HG02970 (cell line): ENCODE results near the gene CACNA2D4.

ENCODE experiments used
- ATAC-seq: cut with Tn5 transposase; IDR thresholded peaks from one replicate; pipeline ENCODE4 v1.9.1; 2021; ENCODE audit warnings: mild to moderate bottlenecking, moderate library complexity, moderate number of reproducible peaks; ENCODE audit not compliant: unreplicated experiment, low FRiP score

Gene CACNA2D4

DNA sequence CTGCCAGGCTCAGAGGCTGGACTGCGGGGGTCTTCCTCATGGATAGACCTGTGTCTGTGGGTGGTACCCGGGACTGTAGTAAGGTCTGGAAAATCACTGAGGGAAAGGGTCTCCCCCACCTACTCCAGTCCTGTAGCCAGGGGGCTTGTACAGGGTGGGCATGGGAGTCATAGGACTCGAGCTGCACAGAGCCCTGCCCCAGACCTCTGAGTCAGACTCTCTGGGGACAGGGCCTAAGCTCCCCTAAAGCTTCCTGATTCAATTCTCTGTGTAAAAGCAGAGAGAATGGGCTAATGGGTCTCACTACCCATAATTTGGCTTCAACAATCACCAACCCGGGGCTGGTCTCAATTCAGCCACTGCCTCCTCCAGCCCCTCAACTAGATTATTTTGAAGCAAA is 71.0 kb downstream of the CACNA2D4 start:
- ATAC-seq, result no peak

DNA sequence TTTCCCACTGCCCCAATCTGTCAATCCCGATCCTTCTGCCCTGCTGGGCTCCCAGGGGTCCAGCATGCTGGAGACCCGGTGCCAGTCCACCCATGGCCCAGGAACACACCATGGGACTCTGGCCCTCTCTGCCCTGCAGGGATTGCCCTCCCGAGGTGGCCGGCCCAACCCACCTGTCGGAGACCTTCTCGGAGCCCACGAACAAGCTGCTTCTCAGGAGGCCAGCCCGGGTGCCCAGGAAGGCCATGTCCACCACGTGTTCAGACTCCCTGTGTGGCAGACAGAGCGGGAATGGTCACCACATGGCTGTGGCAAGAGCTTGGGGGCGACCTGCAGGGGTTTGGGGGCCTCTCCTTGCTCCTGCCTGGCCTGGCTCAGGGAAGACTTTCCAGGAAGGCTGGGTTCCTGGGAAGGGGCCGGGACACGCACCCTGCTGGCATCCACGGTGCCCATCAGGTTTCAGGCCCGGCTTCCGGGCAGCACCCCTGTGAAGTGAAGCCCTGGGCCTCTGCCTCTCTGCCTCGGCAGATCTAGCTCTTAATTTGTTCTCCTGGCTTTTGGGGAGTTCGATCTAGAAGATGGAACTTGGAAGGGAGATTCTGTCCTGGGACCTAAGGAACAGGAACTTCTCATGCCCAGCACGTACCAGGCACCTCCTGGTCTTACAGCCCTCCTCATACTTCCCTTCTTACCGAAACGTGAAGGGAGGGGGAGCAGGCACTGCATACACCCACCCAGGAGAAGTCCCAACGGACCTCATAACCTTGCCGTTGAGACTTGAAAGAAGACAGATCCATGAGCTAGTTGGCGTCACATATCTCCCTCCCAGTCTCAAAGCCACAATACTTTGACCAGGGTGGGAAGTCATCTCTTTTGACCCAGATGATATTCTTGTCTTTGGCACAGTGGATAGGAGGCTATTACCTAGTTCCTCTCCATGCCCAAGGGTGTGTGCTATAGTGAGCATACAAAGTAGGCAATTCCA is 71.7 kb downstream of the CACNA2D4 start:
- no peak for ATAC-seq

- no peak for ATAC-seq
These were observed 72.6 kb downstream of the CACNA2D4 start for GRCh38 chr12:1845886-1846285.

GRCh38 chr12:1845427-1845826 is 73.0 kb downstream of the CACNA2D4 start:
- no peak for ATAC-seq

- ATAC-seq, result no peak
These were observed 73.6 kb downstream of the CACNA2D4 start for GRCh38 chr12:1844661-1845409.

- no peak for ATAC-seq
These were observed 74.2 kb downstream of the CACNA2D4 start for GRCh38 chr12:1844223-1844622.

GRCh38 chr12:1843641-1844005 is 74.8 kb downstream of the CACNA2D4 start:
- no peak for ATAC-seq

GRCh38 chr12:1842905-1843640 is 75.4 kb downstream of the CACNA2D4 start:
- ATAC-seq, result no peak

DNA sequence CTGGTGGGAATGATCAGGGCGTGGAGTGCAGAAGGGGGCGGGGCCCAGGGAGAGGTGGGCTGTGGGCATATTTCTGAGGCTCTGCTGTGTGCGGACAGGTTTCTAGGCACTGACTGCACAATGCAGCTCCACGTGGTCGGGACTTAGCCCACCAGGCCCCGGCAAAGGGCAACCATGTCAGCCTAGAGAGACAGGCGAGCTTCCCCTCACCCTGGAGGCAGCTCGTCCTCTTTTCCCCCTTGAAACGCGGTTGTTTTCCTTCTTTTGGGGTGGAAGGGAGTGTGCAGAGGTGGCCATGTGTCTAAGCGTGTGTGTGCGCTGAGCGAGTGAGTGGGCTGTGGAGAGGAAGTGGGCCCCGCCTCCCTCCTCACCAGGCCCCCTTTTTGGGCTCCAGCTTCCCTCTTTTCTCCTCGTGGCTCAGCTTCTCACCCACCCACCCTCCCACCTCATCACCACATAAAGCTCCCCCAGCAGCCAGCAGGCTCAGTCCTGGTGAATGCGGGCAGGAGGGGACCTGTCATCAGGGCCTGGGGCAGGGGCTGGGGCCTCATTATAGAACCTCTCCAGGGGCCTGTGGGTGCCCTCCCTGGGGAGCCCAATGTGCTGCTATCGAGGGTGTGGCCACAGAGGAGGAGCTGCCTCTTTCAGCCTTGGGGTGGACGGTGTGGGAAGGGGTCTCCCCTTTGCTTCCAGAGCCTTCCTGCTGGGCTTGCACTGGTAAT is 76.1 kb downstream of the CACNA2D4 start:
- no peak for ATAC-seq

DNA sequence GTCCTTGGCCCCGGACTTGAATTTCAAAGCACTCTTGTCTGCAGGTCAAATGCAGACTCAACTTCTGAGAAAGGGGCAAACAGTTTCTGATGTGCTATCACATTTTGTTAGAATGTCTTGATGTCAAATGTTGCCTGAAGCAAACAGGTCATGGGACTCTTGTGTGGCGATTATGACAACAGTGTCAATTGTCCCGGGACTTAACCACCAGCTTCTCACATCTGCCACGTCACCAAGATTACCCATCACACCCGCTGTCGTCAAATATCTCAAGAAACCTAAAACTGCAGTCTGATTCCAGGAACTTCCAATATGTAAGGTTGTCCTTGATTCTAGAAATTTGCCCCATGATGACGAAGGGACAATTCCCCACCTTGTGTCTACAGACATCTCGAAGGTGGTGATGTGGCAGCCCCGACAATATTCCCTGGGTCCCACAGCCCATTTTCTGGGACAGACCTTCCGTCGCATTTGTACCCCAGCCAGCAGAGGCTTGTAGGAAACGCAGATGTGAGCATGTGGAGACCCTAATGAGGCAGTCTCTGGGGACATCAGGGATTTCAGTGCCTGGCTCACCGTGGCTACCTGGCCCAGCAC is 76.8 kb downstream of the CACNA2D4 start:
- no peak for ATAC-seq

DNA sequence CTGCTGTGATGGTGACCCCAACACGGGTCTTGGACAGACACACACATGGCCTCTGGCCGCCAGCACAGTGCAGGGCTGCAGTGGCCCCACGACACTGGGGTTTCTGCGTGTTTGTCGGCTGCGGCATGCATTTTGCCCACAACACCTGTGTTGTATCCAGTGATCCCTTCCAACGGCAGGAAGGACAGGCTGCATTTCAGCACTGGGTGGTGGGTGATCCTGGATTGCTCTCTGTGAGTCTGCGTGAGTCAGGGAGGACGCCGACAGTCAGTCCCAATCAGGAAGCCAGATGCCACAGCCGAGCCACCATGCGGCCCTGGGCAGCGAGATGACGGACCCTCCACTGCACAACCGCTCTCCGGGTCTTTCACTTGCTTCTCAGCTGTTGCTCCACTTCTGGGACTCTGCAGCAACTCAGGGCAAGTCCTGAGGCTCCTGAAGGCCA is 77.4 kb downstream of the CACNA2D4 start:
- no peak for ATAC-seq

DNA sequence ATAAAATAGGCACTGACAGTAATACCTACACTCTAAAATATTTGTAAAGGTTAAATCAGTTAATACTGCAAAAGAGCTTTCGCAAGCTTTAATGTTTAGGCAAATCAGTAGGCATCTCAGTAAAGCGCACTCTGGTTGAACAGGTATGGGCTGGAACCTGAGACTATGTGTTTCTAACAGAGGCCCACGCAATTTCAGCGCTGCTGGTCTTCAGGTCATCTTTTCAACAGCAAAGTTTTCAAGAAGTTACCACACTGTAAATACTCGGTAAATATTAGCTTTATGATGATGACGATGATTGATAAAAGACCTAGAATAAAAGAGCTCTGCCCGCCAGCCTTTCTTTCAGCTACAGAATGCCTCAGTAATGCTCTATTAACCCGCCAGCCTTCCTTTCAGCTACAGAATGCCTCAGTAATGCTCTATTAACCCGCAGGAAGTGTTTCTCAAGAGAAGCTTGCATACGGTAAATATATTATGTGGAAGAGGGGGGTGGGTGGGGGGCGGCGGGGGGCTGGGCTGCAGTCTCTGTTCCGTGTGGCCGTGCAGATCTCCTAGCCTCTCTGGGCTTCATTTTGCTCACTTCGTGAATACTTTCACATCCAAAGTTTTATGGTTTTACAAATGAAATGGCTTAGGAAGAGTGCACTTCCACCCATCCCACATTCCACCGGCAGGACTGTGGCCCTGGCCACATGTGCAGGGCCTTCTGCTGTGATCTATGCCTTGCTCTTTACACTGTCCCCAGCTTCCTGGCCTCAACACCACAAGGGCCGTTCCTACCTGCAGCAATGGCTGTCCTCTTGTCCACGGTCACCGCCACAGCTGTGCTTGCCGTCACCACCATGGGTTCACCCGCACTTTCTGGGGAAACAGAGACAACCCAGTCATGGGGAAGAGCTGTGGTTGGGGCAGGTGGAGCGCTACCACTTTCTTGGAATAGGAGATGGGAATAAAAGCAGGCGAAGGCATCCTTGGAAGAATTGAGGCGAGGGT is 78.2 kb downstream of the CACNA2D4 start:
- no peak for ATAC-seq

DNA sequence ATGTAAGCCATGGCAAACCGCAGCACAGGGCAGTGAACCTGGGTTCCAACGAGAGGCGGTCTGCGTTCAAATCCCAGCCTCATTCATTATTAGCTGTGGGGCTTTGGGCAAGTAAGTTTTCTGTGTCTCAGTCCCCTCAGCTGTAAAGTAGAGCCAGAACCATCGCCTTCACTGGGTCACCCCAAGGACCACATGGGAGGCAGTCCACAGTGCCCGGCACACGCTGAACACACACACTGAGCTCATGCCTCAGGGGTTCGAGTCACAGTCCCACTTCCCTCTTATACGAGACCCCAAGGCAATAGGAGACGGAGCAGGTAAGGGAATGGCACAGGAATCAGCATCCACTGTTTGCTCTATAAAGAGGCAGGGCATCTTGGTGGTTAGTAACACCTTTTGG is 79.0 kb downstream of the CACNA2D4 start:
- no peak for ATAC-seq

DNA sequence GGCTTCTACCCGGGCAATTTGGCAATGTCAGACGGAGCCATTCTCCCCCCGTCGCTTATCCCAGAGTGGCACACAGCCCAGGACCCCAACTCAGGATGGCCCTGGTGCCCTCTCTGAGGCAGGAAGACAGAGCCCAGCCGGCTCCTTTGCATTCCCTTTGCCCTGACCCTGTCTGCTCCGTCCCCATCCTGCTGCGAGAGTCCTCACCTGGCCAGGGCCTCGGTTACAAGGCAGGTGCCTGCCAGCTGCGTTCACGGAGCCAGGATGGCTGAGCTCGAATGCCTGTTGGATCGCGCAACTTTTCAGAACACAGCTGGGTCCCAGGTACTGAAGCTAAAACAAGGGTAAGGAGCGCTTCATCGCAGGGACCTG is 79.5 kb downstream of the CACNA2D4 start:
- no peak for ATAC-seq

GRCh38 chr12:1838205-1838993 is 80.1 kb downstream of the CACNA2D4 start:
- ATAC-seq, result no peak

- ATAC-seq, result no peak
These were observed 80.8 kb downstream of the CACNA2D4 start for GRCh38 chr12:1837541-1838204.

DNA sequence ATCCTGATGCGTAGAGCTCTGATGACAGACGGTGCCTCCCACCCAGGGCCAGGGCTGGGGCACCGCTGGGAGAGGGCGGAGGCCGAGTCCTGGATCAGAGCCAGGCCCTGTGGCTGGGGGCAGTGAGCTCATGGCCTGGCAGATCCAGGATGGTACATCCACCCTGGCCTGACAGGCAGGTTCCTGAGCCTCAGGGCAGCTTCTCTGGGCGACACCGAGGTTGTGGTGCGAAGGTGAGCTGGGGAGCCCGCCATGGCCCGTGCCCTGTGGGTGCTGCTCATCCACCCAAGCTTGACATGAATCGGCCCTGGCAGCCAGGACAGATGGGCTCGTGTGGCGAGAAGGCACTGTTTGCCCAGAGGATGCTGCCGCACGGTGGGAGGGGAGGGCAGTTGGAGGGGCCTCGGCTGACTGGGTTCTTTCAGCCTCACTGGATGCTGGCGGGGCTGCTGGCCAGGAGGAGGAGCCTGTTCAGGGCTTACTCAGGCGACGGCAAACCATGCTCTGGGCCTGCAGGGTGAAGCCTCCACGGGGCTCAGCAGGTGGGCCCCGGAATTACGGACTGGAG is 81.5 kb downstream of the CACNA2D4 start:
- ATAC-seq, result no peak
